Stimulated activated CD4-positive, alpha-beta T cell treated with anti-CD3 and anti-CD28 coated beads, Interleukin-2, amount 100 ng/mL, for 24 hours (primary cell): ENCODE results near the gene ANKMY1.
A peak's percentile ranks its signal among the peaks of the same experiment; 100 is the strongest.

ENCODE experiments used
- DNase-seq, 2 donors: peaks; one replicate each; pipeline ENCODE4 v3.0.0-alpha.2; 2020

Gene ANKMY1

GRCh38 chr2:240468303-240469238, 89.2 kb downstream of the ANKMY1 start:
- peak in 1 of 2 donors; percentile 11 for DNase-seq

DNA sequence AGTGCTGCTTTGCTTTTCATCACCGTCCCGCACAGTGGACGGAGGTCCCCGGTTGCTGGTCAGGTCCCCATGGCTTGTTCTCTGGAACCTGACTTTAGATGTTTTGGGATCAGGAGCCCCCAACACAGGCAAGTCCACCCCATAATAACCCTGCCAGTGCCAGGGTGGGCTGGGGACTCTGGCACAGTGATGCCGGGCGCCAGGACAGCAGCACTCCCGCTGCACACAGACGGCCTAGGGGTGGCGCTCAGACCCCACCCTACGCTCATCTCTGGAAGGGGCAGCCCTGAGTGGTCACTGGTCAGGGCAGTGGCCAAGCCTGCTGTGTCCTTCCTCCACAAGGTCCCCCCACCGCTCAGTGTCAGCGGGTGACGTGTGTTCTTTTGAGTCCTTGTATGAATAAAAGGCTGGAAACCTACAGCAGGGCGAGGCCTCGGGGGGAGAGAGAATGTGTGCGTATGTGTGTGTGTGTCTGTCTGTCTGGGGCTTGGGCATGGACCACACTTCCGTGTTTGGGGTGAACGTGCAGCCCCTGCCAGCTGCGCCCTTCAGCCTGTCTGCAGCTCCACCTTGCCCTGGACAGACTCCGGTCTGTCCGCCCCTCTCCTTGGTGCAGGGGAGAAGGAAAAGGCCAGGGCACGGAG, 90.0 kb downstream of the ANKMY1 start:
- peak in 1 of 2 donors; percentile 14 for DNase-seq

DNA sequence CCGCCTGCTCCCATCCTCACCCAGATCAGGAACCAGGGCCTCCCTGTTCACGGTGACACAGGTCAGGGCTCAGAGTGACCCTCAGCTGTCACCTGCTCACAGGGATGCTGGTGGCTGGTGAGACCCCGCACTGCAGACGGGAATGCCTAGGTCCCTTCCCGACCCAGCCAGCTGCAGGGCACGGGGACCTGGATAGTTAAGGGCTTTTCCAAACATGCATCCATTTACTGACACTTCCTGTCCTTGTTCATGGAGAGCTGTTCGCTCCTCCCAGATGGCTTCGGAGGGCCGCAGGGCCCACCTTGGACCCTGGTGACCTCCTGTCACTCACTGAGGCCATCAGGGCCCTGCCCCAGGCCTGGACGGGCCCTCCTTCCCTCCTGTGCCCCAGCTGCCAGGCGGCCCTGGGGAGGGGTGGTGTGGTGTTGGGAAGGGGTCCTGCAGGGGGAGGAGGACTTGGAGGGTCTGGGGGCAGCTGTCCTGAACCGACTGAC, 90.6 kb downstream of the ANKMY1 start:
- DNase-seq = no peak

DNA sequence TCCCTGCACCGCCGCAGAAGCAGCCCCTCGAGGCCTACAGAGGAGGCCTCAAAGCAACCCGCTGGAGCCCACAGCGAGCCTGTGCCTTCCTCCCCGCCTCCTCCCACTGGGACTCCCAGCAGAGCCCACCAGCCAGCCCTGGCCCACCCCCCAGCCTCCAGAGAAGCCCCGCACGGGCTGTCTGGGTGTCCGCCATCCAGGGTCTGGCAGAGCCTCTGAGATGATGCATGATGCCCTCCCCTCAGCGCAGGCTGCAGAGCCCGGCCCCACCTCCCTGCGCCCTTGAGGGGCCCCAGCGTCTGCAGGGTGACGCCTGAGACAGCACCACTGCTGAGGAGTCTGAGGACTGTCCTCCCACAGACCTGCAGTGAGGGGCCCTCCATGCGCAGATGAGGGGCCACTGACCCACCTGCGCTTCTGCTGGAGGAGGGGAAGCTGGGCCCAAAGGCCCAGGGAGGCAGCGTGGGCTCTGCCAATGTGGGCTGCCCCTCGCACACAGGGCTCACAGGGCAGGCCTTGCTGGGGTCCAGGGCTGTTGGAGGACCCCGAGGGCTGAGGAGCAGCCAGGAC, 91.1 kb downstream of the ANKMY1 start:
- DNase-seq = peak in 1 of 2 donors; percentile 12

- no peak for DNase-seq
These were observed 91.8 kb downstream of the ANKMY1 start for GRCh38 chr2:240465765-240466578.

- DNase-seq = peak; percentile 0 to 12
These were observed 92.5 kb downstream of the ANKMY1 start for GRCh38 chr2:240465268-240465764.

DNA sequence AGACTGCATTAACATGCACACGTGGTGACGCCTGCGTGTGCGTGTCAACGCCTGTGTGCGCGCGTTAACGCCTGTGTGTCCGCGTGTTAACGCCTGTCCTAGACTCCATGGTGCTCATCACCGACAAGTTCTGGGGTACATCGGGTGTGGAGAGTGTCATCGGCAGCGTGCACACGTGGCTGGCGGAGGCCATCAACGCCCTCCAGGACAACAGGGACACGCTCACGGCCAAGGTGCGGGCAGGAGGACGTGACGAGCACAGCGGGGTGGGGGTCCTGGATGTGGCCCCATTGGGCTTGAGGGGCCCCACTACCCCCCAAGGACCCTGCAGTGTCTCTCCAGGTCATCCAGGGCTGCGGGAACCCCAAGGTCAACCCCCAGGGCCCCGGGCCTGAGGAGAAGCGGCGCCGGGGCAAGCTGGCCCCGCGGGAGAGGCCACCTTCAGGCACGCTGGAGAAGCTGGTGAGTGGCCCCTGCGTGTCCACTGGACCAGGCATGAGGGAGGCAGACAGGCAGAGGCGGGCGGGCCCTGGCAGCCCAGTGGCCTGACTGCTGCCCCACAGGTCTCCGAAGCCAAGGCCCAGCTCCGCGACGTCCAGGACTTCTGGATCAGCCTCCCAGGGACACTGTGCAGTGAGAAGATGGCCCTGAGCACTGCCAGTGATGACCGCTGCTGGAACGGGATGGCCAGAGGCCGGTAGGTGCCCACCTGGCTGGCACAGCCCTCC, 93.1 kb downstream of the ANKMY1 start:
- peak; percentile 0 to 6 for DNase-seq

DNA sequence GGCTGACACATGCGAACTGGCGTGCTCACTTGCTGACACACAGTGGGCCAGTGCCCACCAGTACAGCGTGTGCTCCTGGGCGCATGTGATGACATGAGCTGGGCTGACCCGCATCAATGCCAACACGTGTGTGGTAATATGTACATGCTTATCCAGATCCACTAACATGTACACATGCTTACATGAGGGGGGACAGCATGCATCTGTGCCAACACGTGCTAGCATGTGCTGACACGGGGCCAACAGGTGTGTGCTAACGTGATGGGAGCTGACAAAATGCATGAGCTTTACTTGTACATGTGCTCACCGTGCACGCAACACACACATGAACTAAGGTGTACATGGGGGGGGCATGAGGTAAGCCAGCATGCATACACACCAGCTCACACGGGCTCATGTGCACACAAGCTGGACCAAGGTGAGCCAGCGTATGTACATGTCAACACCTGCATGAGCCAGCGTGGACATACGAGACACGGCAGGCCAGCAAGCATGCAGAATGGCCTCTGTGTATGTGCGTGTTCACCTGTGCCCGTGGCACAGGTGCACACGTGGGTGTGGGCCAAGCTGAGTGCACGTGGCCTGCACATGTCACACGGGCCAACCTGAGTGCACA, 93.8 kb downstream of the ANKMY1 start:
- DNase-seq = peak in 1 of 2 donors; percentile 11

DNA sequence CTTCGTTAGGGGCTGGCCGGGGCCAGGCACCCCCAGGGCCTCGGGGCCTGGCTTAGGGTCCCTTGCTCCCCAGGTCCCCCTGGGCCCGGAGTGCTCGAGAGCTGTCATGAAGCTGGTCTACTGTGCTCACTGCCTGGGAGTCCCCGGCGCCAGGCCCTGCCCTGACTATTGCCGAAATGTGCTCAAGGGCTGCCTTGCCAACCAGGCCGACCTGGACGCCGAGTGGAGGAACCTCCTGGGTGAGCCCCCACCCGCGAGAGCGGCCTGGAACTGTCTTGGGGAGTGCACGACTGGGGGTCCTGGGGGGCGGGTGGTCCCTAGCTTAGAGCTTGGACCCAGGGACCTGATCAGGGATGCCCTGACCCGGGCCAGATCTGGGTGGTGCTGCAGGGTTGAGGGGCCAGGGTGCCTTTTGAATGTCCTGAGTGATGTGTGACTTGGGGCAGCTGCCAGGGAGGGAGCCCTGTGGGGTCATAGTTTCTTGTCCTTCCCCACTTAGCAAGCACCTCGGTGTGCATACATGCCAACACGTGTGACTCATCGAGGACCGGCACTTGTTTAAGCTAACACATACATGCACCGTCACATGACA, 94.4 kb downstream of the ANKMY1 start:
- peak; percentile 0 to 13 for DNase-seq

DNA sequence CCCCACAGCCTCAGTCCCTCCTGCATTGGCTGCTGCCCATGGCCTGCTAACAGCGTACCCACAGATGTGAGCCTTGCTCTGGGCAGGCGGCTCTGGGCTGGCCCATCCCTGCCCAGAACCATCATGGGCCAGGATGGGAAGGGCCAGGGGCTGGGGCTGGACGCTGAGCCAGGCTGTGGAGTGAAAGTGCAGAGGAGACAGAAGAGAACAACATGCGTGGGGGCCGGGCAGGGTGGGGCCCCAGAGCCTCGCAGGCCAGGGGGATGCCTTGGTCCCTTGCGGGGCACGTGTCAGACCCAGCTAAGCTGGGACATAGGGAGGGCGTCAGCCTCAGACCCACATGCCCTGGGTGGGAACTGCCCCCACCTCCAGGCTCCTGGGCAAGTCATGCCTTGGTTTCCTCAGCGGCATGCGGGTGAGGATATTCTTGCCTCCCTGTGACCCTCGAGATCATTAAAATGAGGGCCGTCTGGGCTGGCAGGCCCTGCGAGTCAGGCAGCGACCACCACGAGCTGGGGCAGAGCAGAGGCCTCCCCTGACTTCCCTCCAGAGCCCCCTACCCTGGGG, 95.0 kb downstream of the ANKMY1 start:
- DNase-seq = peak in 1 of 2 donors; percentile 0

DNA sequence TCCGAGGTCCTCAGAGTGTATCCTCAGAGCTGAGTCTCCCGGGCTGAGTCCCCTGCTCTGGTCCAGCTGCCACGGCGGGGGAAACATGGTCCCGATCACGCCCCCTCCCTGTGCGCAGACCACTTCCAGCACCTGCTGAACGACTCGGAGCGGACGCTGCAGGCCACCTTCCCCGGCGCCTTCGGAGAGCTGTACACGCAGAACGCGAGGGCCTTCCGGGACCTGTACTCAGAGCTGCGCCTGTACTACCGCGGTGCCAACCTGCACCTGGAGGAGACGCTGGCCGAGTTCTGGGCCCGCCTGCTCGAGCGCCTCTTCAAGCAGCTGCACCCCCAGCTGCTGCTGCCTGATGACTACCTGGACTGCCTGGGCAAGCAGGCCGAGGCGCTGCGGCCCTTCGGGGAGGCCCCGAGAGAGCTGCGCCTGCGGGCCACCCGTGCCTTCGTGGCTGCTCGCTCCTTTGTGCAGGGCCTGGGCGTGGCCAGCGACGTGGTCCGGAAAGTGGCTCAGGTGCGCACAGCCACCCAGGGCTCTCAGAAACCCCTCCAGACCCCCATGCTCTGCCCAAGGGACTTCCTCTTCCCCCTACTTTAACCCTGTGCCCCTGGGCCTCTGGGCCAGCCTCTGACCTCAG, 95.6 kb downstream of the ANKMY1 start:
- DNase-seq = peak in 1 of 2 donors; percentile 1

DNA sequence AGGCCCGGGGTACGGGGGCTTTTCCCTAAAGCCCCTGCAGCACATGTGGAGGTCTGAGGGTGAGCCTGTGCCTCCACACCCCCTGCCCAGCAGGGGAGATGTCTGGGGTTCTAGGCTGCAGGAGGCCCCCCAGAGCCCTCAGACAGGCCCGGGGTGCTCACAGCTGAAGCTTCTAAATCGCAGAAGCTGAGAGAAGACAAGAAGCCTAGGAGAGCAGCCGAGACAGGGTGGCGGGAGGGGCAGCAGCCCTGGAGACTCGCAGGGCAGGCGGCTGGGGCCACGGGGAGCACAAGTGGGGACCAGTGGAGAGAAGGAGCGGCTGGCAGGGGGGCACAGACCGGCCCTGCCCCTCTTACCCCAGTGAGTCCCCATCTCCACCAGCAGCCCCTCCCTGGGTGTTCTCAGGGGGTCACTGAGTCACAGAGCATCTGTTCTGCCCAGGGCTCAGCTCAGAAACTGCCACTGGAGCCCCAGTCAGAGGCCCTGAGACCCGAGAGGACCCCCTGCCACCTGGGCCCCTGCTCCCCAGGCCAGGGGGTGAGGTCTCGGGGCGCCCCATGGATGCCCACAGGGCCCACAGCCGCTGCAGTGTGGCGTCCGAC, 96.2 kb downstream of the ANKMY1 start:
- DNase-seq = peak in 1 of 2 donors; percentile 1

DNA sequence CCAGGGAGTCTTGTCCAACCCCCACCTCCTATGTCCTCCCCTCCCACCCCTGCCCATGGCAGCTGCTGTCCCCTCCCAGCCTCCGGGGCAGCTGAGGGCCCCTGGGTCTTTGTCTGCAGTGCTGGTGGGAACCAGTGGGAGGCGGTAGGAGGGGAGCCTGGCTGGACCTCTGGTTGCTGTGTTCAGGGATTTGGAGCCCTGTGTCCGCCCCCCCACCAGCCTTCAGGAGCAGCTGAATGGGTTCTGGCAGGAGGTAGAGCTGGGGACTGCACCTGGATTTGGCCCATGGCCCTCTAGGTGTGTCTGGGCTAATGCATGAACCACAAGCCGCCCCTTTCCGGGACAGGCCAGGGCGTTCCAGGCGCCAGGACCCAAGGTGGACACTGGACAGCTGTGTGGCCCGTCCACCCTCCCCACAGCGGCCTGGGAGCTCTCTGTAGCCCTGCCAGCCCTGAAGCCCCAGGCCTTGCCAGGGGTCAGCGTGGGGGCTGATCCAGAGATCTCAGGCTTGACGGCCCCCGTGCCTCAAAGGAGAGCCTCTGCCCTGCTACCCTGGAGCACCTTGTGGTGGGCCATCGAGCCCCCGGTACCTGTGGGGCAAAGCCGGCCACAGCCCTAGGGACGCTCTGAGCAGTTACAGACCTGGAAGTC, 96.9 kb downstream of the ANKMY1 start:
- peak in 1 of 2 donors; percentile 1 for DNase-seq

- no peak for DNase-seq
These were observed 97.5 kb downstream of the ANKMY1 start for GRCh38 chr2:240460253-240460711.

- no peak for DNase-seq
These were observed 98.2 kb downstream of the ANKMY1 start for GRCh38 chr2:240459401-240460252.

DNA sequence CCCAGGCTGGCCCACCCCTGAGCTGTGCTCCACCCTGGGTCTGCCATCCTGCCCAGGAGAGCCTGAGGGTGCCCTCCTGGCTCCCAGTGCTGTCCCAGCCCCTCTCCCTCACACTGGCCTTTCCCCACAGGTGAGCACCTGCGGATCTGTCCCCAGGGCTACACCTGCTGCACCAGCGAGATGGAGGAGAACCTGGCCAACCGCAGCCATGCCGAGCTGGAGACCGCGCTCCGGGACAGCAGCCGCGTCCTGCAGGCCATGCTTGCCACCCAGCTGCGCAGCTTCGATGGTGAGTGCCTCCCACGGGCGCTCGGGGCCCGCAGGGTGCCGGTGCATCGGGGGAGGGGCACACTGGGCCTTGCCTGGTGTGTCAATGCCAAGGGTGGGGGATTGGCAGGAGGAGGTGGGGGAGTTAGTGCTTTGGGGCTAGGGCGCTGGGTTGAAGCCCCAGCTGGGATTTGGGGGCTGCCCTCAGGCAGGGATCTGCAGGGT, 98.8 kb downstream of the ANKMY1 start:
- no peak for DNase-seq

- DNase-seq = no peak
These were observed 99.5 kb downstream of the ANKMY1 start for GRCh38 chr2:240458044-240458899.
